ENCODE data around the gene COL24A1. TPM values are rescaled to one million over a fixed set of nuclear protein-coding genes. Genes with fewer than 3 reads are reported as not detected.

COL24A1 gene
- total and polyA plus RNA-seq, 2 of the 13 experiments (the other 11 are each of a cell fraction or from before 2014, with no cell fraction given), result 0.04 to 0.13 TPM

DNA sequence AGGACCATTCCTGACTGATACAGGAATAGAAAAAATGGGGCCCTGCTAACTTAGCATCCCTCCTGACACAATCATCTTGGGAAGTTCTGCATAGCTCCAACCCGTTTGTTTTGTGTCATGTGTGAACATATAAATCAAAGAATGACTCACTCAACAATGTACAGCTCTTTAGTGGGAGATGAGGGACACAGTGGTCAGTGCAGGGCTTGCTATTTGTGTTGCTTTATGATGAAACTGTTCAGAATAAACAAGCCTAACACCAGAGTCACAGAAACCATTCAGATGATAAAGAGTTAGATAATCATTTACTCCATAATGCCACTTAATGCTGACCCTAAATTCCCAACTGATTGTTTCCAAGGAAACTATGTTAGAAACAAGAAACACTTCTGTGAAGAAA lies 294.1 kb downstream of the COL24A1 start:
- Histone ChIP-seq H3K27me3 (ENCODE audit: control insufficient read depth in 1 of 2, insufficient read depth in 2 of 2, low read length in 2 of 2) (no peaks in the 10 kb centered on the region), H3K36me3 (replicated peaks in 1 of 2; ENCODE audit: control insufficient read depth in 1 of 2, insufficient read depth in 2 of 2, low read length in 2 of 2) (no peaks in the 10 kb centered on the region), H4K20me1 (ENCODE audit: insufficient read depth, low read length) (no peaks in the 10 kb centered on the region), H3K9me3 (ENCODE audit: low read length) (no peaks in the 10 kb centered on the region), H3K4me1 (ENCODE audit: insufficient read depth, low read length) (no peaks in the 10 kb centered on the region), H3K79me2 (ENCODE audit: insufficient read depth, low read length) (no peaks in the 10 kb centered on the region), H3K27ac (ENCODE audit: extremely low read length, insufficient read depth, low read length) (no peak overlapping the region), H3K4me2 (ENCODE audit: low read depth, low read length) (no peak overlapping the region), H3K4me3 (replicated peaks in 1 of 3; ENCODE audit: insufficient read depth in 1 of 3, low read depth in 2 of 3, low read length in 3 of 3) (no peak overlapping the region), H2AFZ (ENCODE audit: low read length) (no peak overlapping the region), H3K9ac (ENCODE audit: insufficient read depth, low read depth, low read length) (no peak overlapping the region)
- FAIRE-seq (no peak), ATAC-seq (no peak), DNase-seq (ENCODE audit: low spot score) (no peak)
- WGBS (ENCODE audit: low lambda C conversion rate), result 0% methylated on average over 1 of the region's 1 CpG
- BruUV-seq (replicated peaks), result no TSS peak
- ChIA-PET CTCF (ENCODE audit: low intra/inter-chr PET ratio, low total read pairs) (no interaction called here), POLR2A (no interaction called here)
- TF ChIP-seq GZF1 (CRISPR knock-in tag; IDR thresholded peaks at IDR 0.05) (no peak), ZNF33A (CRISPR knock-in tag; IDR thresholded peaks at IDR 0.05; ENCODE audit: borderline replicate concordance) (no peak)
- TF ChIP-seq, protein P1, sequence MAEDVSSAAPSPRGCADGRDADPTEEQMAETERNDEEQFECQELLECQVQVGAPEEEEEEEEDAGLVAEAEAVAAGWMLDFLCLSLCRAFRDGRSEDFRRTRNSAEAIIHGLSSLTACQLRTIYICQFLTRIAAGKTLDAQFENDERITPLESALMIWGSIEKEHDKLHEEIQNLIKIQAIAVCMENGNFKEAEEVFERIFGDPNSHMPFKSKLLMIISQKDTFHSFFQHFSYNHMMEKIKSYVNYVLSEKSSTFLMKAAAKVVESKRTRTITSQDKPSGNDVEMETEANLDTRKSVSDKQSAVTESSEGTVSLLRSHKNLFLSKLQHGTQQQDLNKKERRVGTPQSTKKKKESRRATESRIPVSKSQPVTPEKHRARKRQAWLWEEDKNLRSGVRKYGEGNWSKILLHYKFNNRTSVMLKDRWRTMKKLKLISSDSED (CRISPR knock-in tag; IDR thresholded peaks at IDR 0.05), result no peak
- in situ Hi-C loops (cut with HindIII; ENCODE audit: extremely low pct_ligation_motif_present, low pct_unique_long_range_greater_than_20kb) (no loop called here), intact Hi-C loops (cut with micrococcal nuclease; ENCODE audit: unreplicated experiment) (no loop called here)

DNA sequence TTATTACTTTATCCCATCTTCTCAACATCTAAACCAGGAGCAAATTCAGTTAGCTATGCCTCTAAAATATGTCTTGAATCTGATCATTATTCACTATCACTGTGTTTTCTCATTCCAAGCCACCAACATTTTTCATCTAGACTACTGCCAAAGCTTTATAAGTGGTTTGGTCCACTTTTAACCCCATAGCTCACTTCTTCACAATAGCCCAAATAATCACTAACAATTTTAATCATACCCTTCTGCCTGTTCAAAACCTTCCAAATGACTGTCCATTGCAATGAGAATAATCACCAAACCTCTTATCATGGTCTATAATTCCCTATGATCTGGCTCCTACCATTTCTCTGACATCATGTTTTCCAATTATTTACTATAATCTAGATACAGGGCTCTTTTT lies 298.6 kb downstream of the COL24A1 start:
- H3K79me2 ChIP-seq (ENCODE audit: insufficient read depth, low read length), result no peaks in the 10 kb centered on the region
- no peak overlapping the region for H3K9ac ChIP-seq (ENCODE audit: insufficient read depth, low read depth, low read length)
- FAIRE-seq, result no peak
- ChIA-PET CTCF (ENCODE audit: low intra/inter-chr PET ratio, low total read pairs) (no interaction called here), POLR2A (no interaction called here)
- H2AFZ ChIP-seq (ENCODE audit: low read length), result no peak overlapping the region
- H3K9me3 ChIP-seq (ENCODE audit: low read length), result no peaks in the 10 kb centered on the region
- no peak overlapping the region for H3K4me3 ChIP-seq (replicated peaks in 1 of 3; ENCODE audit: insufficient read depth in 1 of 3, low read depth in 2 of 3, low read length in 3 of 3)
- intact Hi-C loops (cut with micrococcal nuclease; ENCODE audit: unreplicated experiment), result no loop called here
- no peak overlapping the region for H3K4me2 ChIP-seq (ENCODE audit: low read depth, low read length)
- H3K27ac ChIP-seq (ENCODE audit: extremely low read length, insufficient read depth, low read length), result no peak overlapping the region
- DNase-seq (ENCODE audit: low spot score), result no peak
- in situ Hi-C loops (cut with HindIII; ENCODE audit: extremely low pct_ligation_motif_present, low pct_unique_long_range_greater_than_20kb), result no loop called here
- no TSS peak for BruUV-seq (replicated peaks)
- H4K20me1 ChIP-seq (ENCODE audit: insufficient read depth, low read length), result no peaks in the 10 kb centered on the region
- no peak for ATAC-seq
- H3K4me1 ChIP-seq (ENCODE audit: insufficient read depth, low read length), result no peaks in the 10 kb centered on the region
- no peaks in the 10 kb centered on the region for H3K36me3 ChIP-seq (replicated peaks in 1 of 2; ENCODE audit: control insufficient read depth in 1 of 2, insufficient read depth in 2 of 2, low read length in 2 of 2)
- H3K27me3 ChIP-seq (ENCODE audit: control insufficient read depth in 1 of 2, insufficient read depth in 2 of 2, low read length in 2 of 2), result no peaks in the 10 kb centered on the region
- TF ChIP-seq, protein P2, sequence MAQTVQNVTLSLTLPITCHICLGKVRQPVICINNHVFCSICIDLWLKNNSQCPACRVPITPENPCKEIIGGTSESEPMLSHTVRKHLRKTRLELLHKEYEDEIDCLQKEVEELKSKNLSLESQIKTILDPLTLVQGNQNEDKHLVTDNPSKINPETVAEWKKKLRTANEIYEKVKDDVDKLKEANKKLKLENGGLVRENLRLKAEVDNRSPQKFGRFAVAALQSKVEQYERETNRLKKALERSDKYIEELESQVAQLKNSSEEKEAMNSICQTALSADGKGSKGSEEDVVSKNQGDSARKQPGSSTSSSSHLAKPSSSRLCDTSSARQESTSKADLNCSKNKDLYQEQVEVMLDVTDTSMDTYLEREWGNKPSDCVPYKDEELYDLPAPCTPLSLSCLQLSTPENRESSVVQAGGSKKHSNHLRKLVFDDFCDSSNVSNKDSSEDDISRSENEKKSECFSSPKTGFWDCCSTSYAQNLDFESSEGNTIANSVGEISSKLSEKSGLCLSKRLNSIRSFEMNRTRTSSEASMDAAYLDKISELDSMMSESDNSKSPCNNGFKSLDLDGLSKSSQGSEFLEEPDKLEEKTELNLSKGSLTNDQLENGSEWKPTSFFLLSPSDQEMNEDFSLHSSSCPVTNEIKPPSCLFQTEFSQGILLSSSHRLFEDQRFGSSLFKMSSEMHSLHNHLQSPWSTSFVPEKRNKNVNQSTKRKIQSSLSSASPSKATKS (CRISPR knock-in tag; IDR thresholded peaks at IDR 0.05), result no peak
- TF ChIP-seq XRCC5 (optimal IDR thresholded peaks at IDR 0.05; ENCODE audit: low read length) (no peak), TEAD3 (CRISPR knock-in tag; optimal IDR thresholded peaks at IDR 0.05; ENCODE audit: borderline replicate concordance) (no peak), NCOA5 (CRISPR knock-in tag; IDR thresholded peaks at IDR 0.05) (no peak), MAFG (CRISPR knock-in tag; IDR thresholded peaks at IDR 0.05) (no peak), ZNF7 (CRISPR knock-in tag; IDR thresholded peaks at IDR 0.05) (no peak), ZSCAN30 (CRISPR knock-in tag; IDR thresholded peaks at IDR 0.05) (no peak), NFYB (CRISPR knock-in tag; IDR thresholded peaks at IDR 0.05) (no peak), TCF7L2 (IDR thresholded peaks at IDR 0.05; ENCODE audit: low read depth, low read length) (no peak)
- TF ChIP-seq, protein P3, sequence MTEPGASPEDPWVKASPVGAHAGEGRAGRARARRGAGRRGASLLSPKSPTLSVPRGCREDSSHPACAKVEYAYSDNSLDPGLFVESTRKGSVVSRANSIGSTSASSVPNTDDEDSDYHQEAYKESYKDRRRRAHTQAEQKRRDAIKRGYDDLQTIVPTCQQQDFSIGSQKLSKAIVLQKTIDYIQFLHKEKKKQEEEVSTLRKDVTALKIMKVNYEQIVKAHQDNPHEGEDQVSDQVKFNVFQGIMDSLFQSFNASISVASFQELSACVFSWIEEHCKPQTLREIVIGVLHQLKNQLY (CRISPR knock-in tag; IDR thresholded peaks at IDR 0.05), result no peak
- TF ChIP-seq, protein P4, sequence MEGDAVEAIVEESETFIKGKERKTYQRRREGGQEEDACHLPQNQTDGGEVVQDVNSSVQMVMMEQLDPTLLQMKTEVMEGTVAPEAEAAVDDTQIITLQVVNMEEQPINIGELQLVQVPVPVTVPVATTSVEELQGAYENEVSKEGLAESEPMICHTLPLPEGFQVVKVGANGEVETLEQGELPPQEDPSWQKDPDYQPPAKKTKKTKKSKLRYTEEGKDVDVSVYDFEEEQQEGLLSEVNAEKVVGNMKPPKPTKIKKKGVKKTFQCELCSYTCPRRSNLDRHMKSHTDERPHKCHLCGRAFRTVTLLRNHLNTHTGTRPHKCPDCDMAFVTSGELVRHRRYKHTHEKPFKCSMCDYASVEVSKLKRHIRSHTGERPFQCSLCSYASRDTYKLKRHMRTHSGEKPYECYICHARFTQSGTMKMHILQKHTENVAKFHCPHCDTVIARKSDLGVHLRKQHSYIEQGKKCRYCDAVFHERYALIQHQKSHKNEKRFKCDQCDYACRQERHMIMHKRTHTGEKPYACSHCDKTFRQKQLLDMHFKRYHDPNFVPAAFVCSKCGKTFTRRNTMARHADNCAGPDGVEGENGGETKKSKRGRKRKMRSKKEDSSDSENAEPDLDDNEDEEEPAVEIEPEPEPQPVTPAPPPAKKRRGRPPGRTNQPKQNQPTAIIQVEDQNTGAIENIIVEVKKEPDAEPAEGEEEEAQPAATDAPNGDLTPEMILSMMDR (CRISPR knock-in tag; IDR thresholded peaks at IDR 0.05), result no peak
